Kidney tubule cell (primary cell): Measurements from ENCODE around the gene MDN1.

Experiments
- DNase-seq: peaks from one replicate; pipeline ENCODE4 v3.0.0-alpha.2; 2018; ENCODE audit warnings: low spot score

Gene MDN1

GRCh38 chr6:89692256-89692655 lies 127.3 kb downstream of the MDN1 start:
- no peak for DNase-seq

- peak; percentile 2 for DNase-seq
Measured at GRCh38 chr6:89690944-89691324, 128.7 kb downstream of the MDN1 start.

- DNase-seq = no peak
Measured at GRCh38 chr6:89689732-89690131, 129.9 kb downstream of the MDN1 start.

DNA sequence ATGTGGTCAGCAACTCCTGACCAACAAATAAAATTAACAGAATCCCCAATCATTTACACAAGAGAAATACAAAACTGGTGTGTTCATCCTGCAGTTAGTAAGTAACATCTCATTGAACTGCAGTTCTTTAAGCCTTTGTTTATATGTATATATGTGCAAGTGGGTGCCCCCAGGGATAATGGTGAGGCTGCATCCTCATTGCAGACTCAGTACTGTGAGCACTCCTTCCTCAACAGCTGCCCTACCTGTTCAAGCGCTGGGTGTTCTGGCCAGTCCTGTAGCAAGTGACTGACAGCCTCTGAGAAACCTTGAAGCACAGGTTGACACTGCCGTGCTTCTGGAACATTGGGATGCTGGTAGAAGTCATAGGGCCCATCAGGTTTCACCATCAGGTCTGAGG lies 131.3 kb downstream of the MDN1 start:
- DNase-seq = no peak

DNA sequence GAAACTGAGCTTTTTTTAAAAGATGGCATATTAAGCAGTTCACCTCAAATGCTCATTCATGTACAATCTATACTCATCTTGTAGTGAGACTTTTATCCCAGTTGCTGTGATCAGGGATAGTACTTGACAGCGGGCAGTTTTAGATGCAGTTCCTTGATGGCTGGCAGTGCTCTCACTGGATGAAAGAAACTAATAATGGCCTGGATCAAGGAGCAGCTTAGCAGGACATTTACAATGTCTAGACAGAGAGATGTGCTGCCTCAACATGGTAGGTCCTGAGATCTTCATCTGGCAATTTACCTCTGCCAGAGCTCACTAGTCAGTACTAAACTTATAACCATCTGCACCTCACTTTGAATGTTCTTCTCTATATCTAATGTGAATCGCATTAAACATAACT lies 134.3 kb downstream of the MDN1 start:
- no peak for DNase-seq

DNA sequence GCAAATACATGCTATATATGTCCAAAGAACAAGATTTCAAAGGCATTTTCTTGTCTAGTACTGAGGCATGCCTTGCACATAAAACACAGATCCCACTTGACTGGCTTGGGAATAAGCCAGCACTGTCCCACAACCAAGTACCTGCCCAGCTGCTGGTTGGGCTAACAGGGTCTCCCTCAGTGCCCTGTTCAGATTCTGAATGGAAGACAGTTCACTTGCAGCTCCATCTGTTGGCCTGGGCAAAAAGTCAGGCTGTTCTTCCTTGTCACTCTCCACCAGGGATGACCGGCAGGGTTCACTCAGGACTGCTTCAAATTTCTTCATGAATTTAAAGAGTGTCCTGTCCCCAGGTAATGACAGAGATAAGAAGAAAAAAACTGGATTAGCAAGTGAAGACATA lies 136.6 kb downstream of the MDN1 start:
- DNase-seq = no peak

GRCh38 chr6:89681983-89682564 lies 137.5 kb downstream of the MDN1 start:
- DNase-seq = no peak

GRCh38 chr6:89680551-89680950 lies 139.0 kb downstream of the MDN1 start:
- no peak for DNase-seq

DNA sequence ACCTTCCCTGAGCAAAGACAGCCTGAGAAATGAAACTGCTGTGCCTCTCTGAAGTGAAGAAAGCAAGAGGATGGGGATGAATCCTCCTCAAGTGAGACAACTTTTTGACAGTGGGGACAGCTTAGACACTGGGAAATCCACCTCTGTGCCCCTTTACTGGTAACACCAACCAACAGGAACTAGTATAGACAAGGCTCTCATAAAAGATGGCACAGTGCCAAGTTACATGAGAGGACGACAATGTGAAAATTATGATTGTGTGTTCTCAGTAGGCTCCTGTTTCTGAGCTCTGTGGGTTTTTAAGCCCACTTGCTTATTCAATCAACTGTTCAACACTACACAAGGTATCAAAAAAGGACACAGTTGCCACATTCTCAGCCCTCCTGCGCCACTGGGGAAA lies 139.4 kb downstream of the MDN1 start:
- no peak for DNase-seq

DNA sequence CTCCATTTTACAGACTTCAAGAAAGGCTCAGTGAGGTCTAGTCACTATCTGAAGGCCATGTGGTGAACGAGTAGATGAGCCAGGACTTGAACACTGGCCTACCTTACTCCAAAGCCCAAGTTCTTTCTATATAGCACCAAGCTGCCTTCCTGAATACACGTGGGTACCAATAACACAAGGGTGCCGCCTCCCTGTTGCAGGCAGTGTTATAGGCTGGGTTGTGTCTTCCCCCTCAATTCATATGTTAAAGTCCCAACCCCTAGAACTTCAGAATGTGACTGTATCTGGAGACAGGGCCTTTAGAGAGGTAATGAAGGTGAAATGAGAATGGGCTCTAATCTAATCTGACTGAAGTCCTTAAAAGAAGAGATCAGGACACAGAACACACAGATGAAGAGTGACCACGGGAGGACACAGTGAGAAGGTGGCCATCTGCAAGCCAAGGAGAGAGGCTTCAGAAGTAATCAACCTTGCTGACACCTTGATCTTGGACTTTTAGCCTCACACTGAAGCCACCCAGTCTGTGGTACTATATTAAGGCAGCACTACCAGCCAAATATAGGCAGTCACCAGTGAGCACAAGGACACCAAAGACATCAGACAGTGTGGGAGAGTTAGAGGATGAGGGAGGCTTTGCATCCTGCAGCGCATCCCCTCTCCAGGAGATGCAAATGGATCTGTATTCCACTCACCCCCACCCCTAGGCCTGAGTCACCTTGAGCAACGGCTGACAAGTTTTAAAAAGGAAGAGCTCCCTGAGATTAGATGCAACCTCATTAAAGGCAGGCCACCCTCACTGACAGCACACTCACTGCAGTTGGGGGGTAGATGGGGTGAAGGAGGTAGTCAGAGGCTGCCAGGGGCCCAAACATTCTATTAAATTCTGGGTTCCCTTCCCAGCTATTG lies 140.1 kb downstream of the MDN1 start:
- no peak for DNase-seq

- DNase-seq = no peak
Measured at GRCh38 chr6:89678531-89678930, 141.1 kb downstream of the MDN1 start.

- no peak for DNase-seq
Measured at GRCh38 chr6:89675949-89676748, 143.4 kb downstream of the MDN1 start.

DNA sequence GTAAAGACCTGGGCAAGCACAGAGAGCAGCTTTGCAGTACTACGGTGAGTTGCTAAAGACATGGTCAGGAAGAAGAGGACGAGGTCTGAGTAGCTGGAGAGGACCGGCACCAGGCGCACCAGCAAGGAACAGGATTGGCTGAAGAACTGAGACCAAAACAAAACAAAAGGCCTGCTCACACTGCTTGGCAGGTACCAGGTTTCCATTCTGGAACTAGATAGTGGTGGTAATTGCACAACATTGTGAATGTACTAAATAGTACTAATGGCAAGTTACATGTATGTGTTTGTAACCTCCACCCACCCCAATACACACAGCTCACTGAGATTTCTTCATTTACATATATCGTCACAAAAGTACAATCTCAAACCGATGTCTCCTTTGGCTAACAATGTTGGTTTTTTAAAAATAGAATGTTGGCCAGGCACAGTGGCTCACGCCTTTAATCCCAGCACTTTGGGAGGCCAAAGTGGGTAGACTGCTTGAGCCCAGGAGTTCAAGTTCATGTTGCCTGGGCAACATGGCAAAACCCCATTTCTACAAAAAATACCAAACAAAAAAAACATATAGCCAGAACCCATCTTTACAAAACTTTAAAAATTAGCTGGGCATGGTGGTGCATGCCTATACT lies 148.5 kb downstream of the MDN1 start:
- no peak for DNase-seq

- DNase-seq = no peak
Measured at GRCh38 chr6:89669002-89669401, 150.6 kb downstream of the MDN1 start.

DNA sequence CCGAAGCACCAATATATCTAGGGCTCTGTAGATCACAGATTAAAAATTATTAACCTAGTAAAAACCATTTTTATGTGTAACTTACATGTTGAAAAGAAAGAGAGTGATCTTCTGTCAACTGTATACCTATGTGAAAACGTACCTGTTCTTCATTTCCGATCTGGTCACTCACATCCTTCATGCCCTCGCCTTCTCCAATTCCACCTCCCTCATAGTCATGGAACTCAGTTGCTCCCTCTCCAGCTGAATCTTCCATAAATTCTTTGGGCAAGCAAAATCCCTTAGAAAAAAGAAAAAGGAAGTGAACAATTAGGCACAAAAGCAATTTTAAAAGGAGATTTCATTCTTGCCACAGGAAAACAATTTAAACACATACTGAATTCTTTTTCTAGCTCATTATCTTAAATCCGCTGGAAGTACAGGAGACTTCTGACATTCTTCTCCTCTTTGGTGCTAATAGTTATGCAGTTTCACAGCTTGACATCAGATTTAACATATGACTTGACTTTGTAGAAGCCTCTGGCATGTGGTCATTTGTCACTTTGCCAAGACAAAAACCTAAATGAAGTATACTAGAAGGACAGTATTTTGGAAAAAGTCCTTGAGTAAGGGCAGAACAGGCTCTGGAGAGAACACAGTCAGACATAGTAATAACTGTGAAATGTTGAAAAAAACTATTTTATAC lies 151.6 kb downstream of the MDN1 start:
- DNase-seq = no peak

DNA sequence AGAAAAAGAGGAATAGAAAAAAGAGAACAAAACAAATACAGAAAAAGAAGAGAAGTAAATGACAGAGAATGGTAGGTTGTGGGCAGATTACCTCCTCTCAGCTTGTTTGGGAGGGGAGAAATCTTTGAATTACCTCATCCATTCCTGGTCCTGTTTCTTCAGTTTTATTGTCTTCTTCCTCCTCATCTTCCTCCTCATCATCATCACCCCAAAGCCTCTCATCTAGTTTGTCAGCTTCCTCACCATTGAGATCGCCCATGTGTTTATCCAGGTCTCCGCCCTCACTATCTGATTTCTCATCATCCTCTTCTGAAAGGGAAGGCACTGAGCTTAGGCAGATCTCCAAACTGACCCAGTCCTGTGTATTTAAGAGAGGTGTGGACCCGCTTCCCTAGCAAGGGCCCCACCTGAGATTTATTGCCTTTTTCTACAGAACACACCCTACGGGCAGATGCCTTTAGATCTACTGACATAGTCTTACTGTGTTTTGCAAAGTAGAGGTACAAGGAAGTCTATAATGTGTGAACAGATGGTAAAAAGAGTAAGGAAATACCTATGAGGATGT lies 156.9 kb downstream of the MDN1 start:
- DNase-seq = no peak

DNA sequence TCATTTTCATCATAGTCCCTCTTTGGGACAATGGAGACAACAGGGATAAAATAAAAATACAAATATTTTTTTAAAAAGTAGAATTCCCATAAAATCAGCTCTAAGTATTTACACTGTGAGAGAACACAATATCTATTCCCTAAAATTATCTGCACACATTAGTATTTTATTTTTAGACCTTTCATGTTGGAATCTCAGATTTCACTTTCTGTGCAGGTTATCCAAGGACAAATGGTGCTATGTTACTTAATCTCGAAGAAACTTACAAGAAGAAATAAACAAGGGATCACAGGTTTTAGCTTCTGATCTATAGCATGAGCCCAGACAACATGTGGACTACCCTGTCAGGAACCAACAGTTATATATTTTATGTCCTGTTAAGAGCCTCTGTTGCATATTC lies 158.0 kb downstream of the MDN1 start:
- no peak for DNase-seq

- no peak for DNase-seq
Measured at GRCh38 chr6:89660981-89661380, 158.6 kb downstream of the MDN1 start.

DNA sequence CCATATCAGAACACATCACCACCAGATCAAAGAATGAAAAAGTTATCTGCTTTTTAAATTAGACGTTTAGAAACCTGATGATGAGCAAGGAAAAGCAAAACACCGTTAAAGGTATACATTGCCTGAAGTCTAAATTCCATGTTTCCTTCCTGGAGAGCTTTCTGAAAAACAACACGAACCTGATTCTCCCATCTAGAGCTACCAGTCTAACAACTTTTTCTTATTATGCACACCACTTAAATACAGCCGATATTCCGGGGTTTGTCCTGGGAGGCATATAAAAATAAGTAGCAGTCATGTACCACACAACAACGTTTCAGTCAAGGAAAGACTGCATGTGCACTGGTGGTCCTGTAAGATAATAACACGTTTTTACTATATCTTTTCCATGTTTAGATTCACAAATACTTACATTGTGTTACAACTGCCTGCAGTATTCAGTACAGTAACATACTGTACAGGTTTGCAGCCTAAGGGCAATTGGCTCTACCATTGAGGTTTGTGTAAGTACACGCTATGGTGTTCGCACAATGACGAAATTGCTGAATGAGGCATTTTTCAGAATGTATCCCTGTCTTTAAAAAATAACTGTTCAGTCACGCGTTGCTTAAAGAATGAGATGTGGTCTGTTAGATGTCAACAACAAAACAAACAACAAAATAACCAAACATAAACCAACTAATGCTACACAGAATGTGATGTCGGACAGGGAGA lies 162.0 kb downstream of the MDN1 start:
- DNase-seq = no peak

GRCh38 chr6:89655122-89655521 lies 164.5 kb downstream of the MDN1 start:
- DNase-seq = peak; percentile 52

- no peak for DNase-seq
Measured at GRCh38 chr6:89650579-89650978, 169.0 kb downstream of the MDN1 start.
